HL-60 (cell line): Measurements from ENCODE around the gene RNF151.

Source experiments
- DNase-seq, 2 experiments: peaks; one replicate each; pipeline ENCODE4 v3.0.0-alpha.2; 2010 to 2020; ENCODE audit warnings: low read depth in 1 of 2, low spot score in 1 of 2
- H3K27ac ChIP-seq: fragments of 250-450 bp; sonication (Bioruptor Pico); replicated peaks from 2 replicates; pipeline ENCODE4 v1.5.1; 2020; ENCODE audit warnings: mild to moderate bottlenecking, moderate library complexity
- H3K27me3 ChIP-seq: fragments of 250-450 bp; sonication (Bioruptor Pico); 2 replicates; pipeline ENCODE4 v1.5.1; 2021; ENCODE audit warnings: mild to moderate bottlenecking, moderate library complexity; ENCODE audit not compliant: insufficient read depth, poor library complexity, severe bottlenecking
- H3K4me3 ChIP-seq: replicated peaks from 2 replicates; pipeline ENCODE4 v1.5.1; 2011; ENCODE audit warnings: mild to moderate bottlenecking, control low read depth, low read length; ENCODE audit not compliant: insufficient read depth
- CTCF ChIP-seq: IDR thresholded peaks from one replicate; pipeline ENCODE4 v1.5.1; 2011; ENCODE audit warnings: low read length, control low read depth, inconsistent platforms; ENCODE audit not compliant: insufficient read depth
- GABPA ChIP-seq: IDR thresholded peaks from 2 replicates; pipeline ENCODE4 v1.6.1; 2012; ENCODE audit warnings: low read depth
- POLR2AphosphoS5 ChIP-seq: IDR thresholded peaks from 2 replicates; pipeline ENCODE4 v1.6.1; 2012; ENCODE audit warnings: low read depth
- REST ChIP-seq: IDR thresholded peaks from 2 replicates; pipeline ENCODE4 v1.6.1; 2012; ENCODE audit warnings: low read depth; ENCODE audit not compliant: insufficient replicate concordance
- SPI1 ChIP-seq: IDR thresholded peaks from 2 replicates; pipeline ENCODE4 v1.6.1; 2012; ENCODE audit warnings: low read depth, mild to moderate bottlenecking, borderline replicate concordance
- long read RNA-seq: library from polyadenylated mRNA; unstranded; transcript quantifications from one replicate; pipeline ENCODE4 v2.0.0, GENCODE V29; 2020

Gene RNF151
- long read RNA-seq = 0 reads

DNA sequence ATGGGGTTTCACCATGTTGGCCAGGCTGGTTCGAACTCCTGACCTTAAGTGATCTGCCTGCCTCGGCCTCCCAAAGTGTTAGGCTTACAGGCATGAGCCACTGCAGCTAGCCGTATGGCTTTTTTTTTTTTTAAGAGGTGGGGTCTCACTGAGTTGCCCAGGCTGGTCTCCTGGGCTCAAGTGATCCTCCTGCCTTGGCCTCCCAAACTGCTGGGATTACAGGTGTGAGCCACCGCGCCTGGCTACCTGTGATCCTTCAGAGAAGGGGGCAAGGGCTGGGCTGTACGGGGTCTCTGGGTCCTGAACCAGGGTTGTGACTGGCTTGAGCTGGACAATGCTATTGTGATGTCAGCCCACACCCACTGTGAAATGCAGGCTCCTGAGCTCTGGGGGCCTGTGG, at the start of gene RNF151:
TSS of gene RNF151 (plus strand) at position 397 of the 400 bp plus-strand sequence. CDS start 26 bp downstream, outside the sequence.
- H3K27ac ChIP-seq = peak within 1 kb of the TSS; percentile 94

GRCh38 chr16:1917056-1917664, 49.5 kb upstream of the RNF151 start:
- TF ChIP-seq POLR2AphosphoS5 (no peak), GABPA (no peak), CTCF (no peak), REST (no peak), SPI1 (no peak)
- no peak overlapping the region for H3K4me3 ChIP-seq
- no peak for DNase-seq
- no peak overlapping the region for H3K27ac ChIP-seq
- peaks cover 56% of the 10 kb centered on the region for H3K27me3 ChIP-seq

More for the DNA sequence above, at the start of gene RNF151:
- TF ChIP-seq CTCF = no peak
- Histone ChIP-seq H3K4me3 (peak within 1 kb of the TSS; percentile 91), H3K27me3 (no peaks in the 10 kb centered on the region)
- no peak for DNase-seq

GRCh38 chr16:1917665-1918350, 48.8 kb upstream of the RNF151 start:
- no peak for DNase-seq
- TF ChIP-seq REST = no peak
- H3K27ac ChIP-seq = no peak overlapping the region
- peaks cover 55% of the 10 kb centered on the region for H3K27me3 ChIP-seq
- no peak overlapping the region for H3K4me3 ChIP-seq

DNA sequence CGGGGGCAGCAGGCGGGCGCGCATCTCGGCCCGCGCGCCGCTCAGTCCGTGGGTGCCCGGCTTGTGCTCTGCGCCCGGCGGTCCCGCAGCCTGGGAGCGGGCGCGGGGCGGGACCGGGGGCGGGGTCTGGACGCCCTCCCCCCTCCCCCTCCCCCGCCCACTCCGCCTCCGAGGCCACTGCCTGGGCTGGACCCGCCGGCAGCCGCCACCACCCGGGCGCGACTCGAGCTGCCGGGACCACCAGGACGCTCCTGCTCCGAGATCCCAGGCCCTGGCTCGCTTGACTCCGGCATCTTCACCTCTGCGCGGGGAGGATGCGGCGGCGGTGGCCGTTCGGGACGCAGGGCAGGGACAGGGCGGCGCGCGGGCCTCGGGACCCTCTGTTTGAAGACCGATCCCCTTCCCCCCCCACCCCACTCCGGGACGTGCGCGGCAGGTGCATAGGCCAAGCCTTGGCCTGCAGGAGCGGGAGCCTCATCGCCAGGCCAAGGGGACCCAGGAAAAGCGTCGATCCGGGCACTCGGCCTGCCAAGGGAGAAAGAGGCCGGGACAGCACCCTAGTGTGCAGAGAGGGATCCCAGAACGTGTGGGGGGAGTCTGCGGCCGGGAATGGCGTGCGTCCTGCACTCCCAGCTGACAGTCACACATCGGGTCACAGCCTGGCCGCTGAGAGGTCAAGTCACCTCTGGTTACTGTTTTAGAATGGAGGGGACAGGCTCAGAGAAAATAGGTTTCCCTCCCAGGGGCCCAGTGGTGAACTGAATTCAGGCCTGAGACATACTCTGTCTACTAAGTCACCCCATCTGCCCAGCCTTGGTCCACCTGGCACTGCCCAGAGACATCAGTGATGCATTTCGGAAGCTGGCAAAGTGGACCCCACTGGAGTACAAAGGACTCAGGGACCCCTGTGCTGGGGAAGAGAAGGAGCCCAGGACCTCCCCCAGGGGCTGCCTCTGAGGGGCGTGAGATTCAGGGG, 48.0 kb upstream of the RNF151 start, which contains the start of gene HS3ST6:
TSS of gene HS3ST6 (minus strand) at position 65 of the 976 bp plus-strand sequence. CDS start 92 bp downstream, outside the sequence.
- no peak for DNase-seq
- Histone ChIP-seq H3K27me3 (peaks cover 53% of the 10 kb centered on the region), H3K4me3 (no peak within 1 kb of the TSS)

More for the DNA sequence above, 48.0 kb upstream of the RNF151 start, which contains the start of gene HS3ST6:
- no peak within 1 kb of the TSS for H3K27ac ChIP-seq
- TF ChIP-seq CTCF (no peak), GABPA (no peak), REST (no peak), POLR2AphosphoS5 (no peak), SPI1 (no peak)
